ENCODE results near the gene FBXO4. TPM values are rescaled to one million over a fixed set of nuclear protein-coding genes. Genes with fewer than 3 reads are reported as not detected.

Gene FBXO4
- total RNA-seq, 1 donor = 11.2 TPM

DNA sequence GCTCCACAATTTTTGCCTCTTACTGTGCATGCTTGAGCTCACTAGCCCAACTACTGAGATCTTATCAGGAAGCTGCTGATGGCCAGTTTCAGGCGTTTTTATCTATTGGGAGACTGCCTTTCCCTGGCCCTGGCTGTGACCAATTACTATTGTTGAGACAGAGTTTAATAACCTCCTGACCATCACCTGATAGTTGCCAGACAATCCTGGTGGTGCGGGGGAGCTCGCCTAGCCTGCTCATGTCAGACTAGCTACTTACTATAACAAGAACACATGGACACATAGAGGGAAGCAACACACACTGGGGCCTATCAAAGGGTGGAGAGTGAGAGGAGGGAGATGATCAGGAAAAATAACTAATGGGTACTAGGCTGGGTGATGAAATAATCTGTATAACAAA, 41.8 kb upstream of the FBXO4 start:
- H3K4me3 ChIP-seq (ENCODE audit: low read depth, low read length) = no peak overlapping the region
- TF ChIP-seq, protein P1, sequence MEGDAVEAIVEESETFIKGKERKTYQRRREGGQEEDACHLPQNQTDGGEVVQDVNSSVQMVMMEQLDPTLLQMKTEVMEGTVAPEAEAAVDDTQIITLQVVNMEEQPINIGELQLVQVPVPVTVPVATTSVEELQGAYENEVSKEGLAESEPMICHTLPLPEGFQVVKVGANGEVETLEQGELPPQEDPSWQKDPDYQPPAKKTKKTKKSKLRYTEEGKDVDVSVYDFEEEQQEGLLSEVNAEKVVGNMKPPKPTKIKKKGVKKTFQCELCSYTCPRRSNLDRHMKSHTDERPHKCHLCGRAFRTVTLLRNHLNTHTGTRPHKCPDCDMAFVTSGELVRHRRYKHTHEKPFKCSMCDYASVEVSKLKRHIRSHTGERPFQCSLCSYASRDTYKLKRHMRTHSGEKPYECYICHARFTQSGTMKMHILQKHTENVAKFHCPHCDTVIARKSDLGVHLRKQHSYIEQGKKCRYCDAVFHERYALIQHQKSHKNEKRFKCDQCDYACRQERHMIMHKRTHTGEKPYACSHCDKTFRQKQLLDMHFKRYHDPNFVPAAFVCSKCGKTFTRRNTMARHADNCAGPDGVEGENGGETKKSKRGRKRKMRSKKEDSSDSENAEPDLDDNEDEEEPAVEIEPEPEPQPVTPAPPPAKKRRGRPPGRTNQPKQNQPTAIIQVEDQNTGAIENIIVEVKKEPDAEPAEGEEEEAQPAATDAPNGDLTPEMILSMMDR (IDR thresholded peaks at IDR 0.05; ENCODE audit: insufficient read depth, low read depth, low read length) = no peak
- DNase-seq (ENCODE audit: low read depth) = no peak

DNA sequence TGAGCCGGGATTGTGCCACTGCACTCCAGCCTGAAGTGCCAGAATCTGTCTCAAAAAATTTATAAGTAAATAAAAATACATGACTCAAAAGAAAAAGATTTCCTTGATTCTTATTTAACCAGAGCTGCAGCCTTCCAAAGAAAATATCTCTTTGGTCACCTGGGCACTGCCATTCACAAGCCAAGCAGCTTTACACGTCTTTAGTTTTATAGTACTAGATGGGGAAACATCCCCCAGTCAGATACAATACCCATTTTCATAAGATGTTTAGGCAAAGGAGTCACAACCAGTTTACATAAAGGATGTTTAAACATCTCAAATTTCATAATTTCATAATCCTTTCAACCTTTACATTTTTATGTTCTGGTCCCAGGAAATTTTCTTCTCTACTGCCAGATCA, 41.1 kb upstream of the FBXO4 start:
- TF ChIP-seq, protein P1 (IDR thresholded peaks at IDR 0.05; ENCODE audit: insufficient read depth, low read depth, low read length) = no peak
- no peak overlapping the region for H3K4me3 ChIP-seq (ENCODE audit: low read depth, low read length)
- DNase-seq (ENCODE audit: low read depth) = no peak

DNA sequence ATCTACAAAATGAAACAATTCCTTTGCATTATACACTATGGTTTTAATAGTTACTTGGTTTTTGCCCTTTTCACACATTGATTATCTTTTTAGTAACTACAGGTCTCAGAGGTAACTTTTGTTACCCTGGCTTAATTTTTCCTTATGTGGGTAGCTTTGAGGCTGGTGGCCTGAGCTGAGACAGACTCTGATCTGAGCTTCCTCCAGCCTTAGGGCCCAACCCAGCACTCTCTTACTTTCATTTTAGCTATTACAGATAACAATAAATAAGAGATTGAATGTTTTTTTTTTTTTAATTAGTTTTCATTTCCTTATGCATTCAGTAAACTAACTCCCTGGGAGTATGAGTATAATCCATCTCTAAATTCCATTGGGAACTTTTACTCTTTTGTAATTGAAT, 39.8 kb upstream of the FBXO4 start:
- no peak for DNase-seq (ENCODE audit: low read depth)
- TF ChIP-seq, protein P1 (IDR thresholded peaks at IDR 0.05; ENCODE audit: insufficient read depth, low read depth, low read length) = no peak
- no peak overlapping the region for H3K4me3 ChIP-seq (ENCODE audit: low read depth, low read length)

DNA sequence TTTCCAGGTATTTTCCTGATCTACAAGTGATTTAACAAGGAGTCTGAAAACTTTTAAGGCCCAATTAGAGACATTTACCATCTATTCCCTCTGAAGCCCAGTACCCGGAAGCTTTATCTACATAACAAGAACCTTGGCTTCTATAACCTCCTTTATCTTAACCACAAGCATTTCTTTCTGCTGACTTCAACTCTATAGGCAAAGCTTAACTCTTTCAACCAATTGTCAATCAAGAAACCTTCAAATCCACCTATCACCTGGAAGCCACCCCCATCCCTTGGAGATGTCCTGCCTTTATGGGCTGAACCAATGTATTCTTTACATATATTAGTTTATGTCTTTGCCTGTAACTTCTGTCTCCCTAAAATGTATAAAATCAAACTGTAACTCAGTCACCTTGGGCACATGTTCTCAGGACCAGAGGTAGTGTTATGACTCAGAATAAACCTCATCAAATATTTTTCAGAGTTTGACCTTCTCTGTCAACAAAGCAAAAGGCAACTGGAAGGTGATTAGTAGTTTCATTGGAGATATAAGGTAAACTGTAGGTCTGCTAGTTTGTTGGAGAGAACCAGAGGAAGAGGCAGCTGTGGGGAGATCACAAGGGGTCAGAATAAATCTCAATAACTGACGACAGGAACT, 33.9 kb upstream of the FBXO4 start:
- TF ChIP-seq, protein P1 (IDR thresholded peaks at IDR 0.05; ENCODE audit: insufficient read depth, low read depth, low read length) = no peak
- no peak for DNase-seq (ENCODE audit: low read depth)
- H3K4me3 ChIP-seq (ENCODE audit: low read depth, low read length) = no peak overlapping the region

DNA sequence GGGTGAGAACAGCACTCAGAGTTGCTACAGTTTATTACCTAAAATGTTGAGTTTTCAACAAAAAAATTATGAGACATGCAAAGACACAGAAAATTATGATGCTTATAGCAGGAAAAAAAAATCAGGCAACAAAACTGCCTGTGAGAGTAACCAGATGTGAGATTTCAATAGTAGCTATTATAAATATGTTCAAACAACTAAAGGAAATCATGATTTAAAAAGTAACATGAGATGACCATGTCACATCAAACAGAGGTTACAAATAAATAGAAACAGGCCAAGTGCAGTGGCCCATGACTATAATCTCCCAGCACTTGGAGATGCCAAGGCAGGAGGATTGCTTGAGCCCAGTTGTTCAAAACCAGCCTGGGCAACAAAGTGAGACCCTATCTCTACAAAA, 33.0 kb upstream of the FBXO4 start:
- TF ChIP-seq, protein P1 (IDR thresholded peaks at IDR 0.05; ENCODE audit: insufficient read depth, low read depth, low read length) = no peak
- no peak overlapping the region for H3K4me3 ChIP-seq (ENCODE audit: low read depth, low read length)
- DNase-seq (ENCODE audit: low read depth) = no peak

DNA sequence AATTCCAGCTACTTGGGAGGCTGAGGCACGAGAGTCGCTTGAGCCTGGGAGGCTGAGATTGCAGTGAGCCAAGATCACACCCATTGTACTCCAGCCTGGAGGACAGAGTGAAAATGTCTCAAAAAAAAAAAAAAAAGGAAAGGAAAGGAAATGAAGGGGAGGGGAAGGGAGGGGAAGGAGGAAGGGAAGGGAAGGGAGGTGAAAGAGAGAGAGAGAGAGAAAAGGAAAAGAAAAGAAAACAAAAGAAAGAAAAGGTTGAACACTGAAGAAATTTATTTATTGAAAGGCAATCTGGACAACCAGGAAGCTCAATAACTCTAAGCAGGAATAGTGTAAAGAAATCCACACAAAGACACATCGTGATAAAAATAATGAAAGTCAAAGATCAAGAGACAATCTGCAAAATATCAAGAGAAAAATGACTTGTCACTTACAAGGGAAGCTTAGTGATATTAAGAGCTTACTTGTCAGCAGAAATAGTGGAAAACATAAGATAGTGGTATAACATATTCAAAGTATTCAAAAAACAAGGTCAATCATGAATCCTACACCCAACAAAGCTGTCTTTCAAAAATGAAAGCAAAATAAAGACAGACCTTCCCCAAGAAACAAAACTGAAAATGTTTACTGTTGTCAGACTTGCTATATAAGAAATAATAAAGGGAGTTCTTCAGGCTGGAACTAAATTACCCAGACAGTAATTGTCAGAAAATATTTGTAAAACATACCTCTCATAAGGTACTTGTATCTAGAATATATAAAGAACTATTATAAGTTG, 31.8 kb upstream of the FBXO4 start:
- no peak overlapping the region for H3K4me3 ChIP-seq (ENCODE audit: low read depth, low read length)
- TF ChIP-seq, protein P1 (IDR thresholded peaks at IDR 0.05; ENCODE audit: insufficient read depth, low read depth, low read length) = no peak
- no peak for DNase-seq (ENCODE audit: low read depth)
